Lung (tissue), 12 donors: ENCODE results near the gene ASPG. TPM values are rescaled to one million over a fixed set of nuclear protein-coding genes. Genes with fewer than 3 reads are reported as not detected.
A peak's percentile ranks its signal among the peaks of the same experiment; 100 is the strongest.

Source experiments
- ATAC-seq: fragments of 200-7000 bp; cut with Tn5 transposase; one replicate; pipeline ENCODE4 v1.9.1; 2020; ENCODE audit warnings: moderate number of reproducible peaks; ENCODE audit not compliant: insufficient read depth, low FRiP score
- DNase-seq, 3 donors: peaks; one replicate each; pipeline ENCODE4 v3.0.0-alpha.2; 2013 to 2017
- H3K27ac ChIP-seq, 2 donors: one replicate each; pipeline ENCODE4 v1.5.1; 2013; ENCODE audit warnings: mild to moderate bottlenecking in 2 of 2, moderate library complexity in 2 of 2, control low read depth in 1 of 2, inconsistent platforms in 1 of 2, low read depth in 1 of 2, low read length in 1 of 2
- H3K27me3 ChIP-seq, 3 donors: one replicate each; pipeline ENCODE4 v1.5.1; 2013; ENCODE audit warnings: low read length in 2 of 3; ENCODE audit not compliant: control insufficient read depth in 3 of 3, insufficient read depth in 3 of 3
- H3K36me3 ChIP-seq, 4 donors: one replicate each; pipeline ENCODE4 v1.5.1; 2013; ENCODE audit warnings: low read length in 4 of 4, mild to moderate bottlenecking in 1 of 4, moderate library complexity in 1 of 4; ENCODE audit not compliant: control insufficient read depth in 4 of 4, insufficient read depth in 4 of 4
- H3K4me1 ChIP-seq, 5 donors: one replicate each; pipeline ENCODE4 v1.5.1; 2013; ENCODE audit warnings: low read length in 5 of 5, mild to moderate bottlenecking in 2 of 5, moderate library complexity in 1 of 5; ENCODE audit not compliant: control insufficient read depth in 5 of 5, insufficient read depth in 5 of 5
- H3K4me3 ChIP-seq: one replicate; pipeline ENCODE4 v1.5.1; 2013; ENCODE audit warnings: mild to moderate bottlenecking, control low read depth, moderate library complexity
- H3K9ac ChIP-seq, 2 donors: one replicate each; pipeline ENCODE4 v1.5.1; 2013; ENCODE audit warnings: low read length in 2 of 2, control low read depth in 1 of 2; ENCODE audit not compliant: insufficient read depth in 1 of 2
- H3K9me3 ChIP-seq, 4 donors: one replicate each; pipeline ENCODE4 v1.5.1; 2013; ENCODE audit warnings: low read length in 3 of 4, mild to moderate bottlenecking in 1 of 4, moderate library complexity in 1 of 4; ENCODE audit not compliant: control insufficient read depth in 4 of 4, insufficient read depth in 3 of 4
- WGBS, 2 donors: extraction: QIAGEN DNeasy Blood & Tissue Kit; methylation state at CpG; one replicate each; pipeline ENCODE4 v1.1.7; 2013; 5-methylcytosine and 5-hydroxymethylcytosine counted together
- polyA plus RNA-seq, 2 donors: library from polyadenylated mRNA; stranded (reverse); fragments of 200-250 nt; gene quantifications; one replicate each; pipeline ENCODE4 v1.2.1, GENCODE V29; 2013
- total RNA-seq, 2 donors: library from RNA; depleted of rRNA in 1 of 2; stranded (reverse); fragments of >200 nt in 1 of 2; gene quantifications; one replicate each; pipeline ENCODE4 v1.2.1, GENCODE V29; 2014 to 2021
- TF ChIP-seq, protein P1 (sequence below): IDR thresholded peaks from 2 replicates; pipeline ENCODE4 v1.5.1; 2012; ENCODE audit warnings: mild to moderate bottlenecking; ENCODE audit errors: control extremely low read depth, extremely low read depth
- donor health status: control.
- donor health status: control.
- donor health status: Bipolar disorder and iron deficiency.
- donor health status: healthy.
- donor health status: DM: yes; HTN: yes; CAD: no.

ASPG gene
- total and polyA plus RNA-seq, 4 donors: 0.73 to 4.7 (median 3.0) TPM

DNA sequence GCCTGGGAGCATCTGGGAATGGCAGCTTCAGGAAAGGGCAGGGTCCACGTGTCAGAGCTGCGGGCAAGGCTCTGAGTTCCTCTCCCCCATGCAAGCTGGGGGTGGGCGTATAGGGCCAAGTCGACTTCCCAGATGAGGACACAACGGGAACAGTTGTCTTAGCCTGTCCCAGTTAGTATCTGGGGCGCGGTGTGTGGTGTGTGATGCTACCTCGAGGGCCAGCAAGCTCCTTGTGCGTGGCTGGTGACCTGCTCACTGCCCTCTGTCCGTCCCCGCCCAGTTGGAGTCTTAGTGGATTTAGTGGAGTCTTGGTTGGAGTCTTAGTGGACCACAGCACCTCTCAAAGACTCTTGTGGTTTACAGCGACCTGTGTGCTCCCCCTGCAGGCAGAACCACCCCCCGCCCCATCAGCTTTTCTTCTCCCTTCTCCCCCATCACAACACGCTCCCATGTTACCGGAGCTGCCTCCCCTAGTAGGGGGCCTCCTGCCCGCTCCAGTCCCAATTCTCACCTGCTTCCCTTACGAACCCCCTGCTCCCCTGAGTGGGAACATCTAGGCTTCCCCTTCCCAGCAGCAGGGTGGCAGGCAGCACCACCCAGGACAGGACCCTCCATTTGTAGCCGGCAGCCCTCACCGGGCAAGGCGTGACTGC is 8.7 kb downstream of the ASPG start:
- Histone ChIP-seq H3K4me3 (no peak overlapping the region), H3K9ac (no peak overlapping the region), H3K36me3 (no peaks in the 10 kb centered on the region), H3K27ac (no peak overlapping the region), H3K9me3 (peaks cover 0 to 3% (median 0%) of the 10 kb centered on the region in 4 donors), H3K27me3 (no peaks in the 10 kb centered on the region), H3K4me1 (peaks cover 0 to 3% (median 0%) of the 10 kb centered on the region in 5 donors)
- ATAC-seq (no peak), DNase-seq (no peak)
- TF ChIP-seq, protein P1, sequence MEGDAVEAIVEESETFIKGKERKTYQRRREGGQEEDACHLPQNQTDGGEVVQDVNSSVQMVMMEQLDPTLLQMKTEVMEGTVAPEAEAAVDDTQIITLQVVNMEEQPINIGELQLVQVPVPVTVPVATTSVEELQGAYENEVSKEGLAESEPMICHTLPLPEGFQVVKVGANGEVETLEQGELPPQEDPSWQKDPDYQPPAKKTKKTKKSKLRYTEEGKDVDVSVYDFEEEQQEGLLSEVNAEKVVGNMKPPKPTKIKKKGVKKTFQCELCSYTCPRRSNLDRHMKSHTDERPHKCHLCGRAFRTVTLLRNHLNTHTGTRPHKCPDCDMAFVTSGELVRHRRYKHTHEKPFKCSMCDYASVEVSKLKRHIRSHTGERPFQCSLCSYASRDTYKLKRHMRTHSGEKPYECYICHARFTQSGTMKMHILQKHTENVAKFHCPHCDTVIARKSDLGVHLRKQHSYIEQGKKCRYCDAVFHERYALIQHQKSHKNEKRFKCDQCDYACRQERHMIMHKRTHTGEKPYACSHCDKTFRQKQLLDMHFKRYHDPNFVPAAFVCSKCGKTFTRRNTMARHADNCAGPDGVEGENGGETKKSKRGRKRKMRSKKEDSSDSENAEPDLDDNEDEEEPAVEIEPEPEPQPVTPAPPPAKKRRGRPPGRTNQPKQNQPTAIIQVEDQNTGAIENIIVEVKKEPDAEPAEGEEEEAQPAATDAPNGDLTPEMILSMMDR: no peak
- WGBS, 2 donors: 55 to 61% methylated on average over 20 of the region's 20 CpGs

DNA sequence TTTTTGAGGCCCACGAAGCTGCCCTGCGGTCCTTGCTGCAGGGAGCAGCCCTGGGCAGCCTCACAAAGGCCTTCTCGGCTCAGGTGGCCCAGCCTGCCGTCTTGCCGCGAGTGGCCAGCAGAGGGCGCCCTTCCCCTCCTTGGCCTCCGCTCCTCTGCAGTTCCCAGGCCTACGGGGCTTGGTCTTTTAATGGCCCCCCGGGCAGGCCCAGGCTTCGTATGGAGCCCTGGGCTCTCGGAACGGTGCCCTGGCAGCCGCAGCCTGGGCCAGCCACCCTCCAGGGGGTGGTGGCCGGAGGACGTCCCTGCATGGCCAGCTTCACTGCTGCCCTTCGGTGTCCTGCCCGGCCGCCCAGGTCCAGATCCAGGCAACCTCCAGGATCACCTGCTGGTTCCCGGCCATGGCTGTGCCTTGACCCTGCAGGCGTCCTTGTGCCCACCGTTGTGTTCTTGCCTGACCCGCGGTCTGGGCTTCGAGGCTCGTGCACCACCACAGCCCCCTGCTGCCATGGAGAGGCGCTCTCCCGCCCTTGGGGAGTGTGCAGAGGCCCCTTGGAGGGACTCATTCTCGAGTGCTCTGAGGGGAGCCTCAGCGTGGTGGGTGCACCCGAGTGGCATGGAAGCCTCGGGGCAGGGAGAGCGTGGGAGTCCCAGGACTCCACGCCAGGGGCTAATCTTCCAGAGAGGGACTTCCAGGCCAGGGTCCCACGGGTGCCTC is 9.4 kb downstream of the ASPG start:
- 45 to 49% methylated on average over 34 to 35 of the region's 35 CpGs for WGBS, 2 donors
- H3K36me3 ChIP-seq: no peaks in the 10 kb centered on the region
- H3K9ac ChIP-seq: no peak overlapping the region
- H3K4me3 ChIP-seq: no peak overlapping the region
- peaks cover 0 to 3% (median 0%) of the 10 kb centered on the region in 5 donors for H3K4me1 ChIP-seq
- no peak overlapping the region for H3K27ac ChIP-seq
- DNase-seq (peak; percentile 50 to 79 (median 66)), ATAC-seq (no peak)
- TF ChIP-seq, protein P1: peak; percentile 69
- H3K9me3 ChIP-seq: peaks cover 0 to 3% (median 0%) of the 10 kb centered on the region in 4 donors
- no peaks in the 10 kb centered on the region for H3K27me3 ChIP-seq

DNA sequence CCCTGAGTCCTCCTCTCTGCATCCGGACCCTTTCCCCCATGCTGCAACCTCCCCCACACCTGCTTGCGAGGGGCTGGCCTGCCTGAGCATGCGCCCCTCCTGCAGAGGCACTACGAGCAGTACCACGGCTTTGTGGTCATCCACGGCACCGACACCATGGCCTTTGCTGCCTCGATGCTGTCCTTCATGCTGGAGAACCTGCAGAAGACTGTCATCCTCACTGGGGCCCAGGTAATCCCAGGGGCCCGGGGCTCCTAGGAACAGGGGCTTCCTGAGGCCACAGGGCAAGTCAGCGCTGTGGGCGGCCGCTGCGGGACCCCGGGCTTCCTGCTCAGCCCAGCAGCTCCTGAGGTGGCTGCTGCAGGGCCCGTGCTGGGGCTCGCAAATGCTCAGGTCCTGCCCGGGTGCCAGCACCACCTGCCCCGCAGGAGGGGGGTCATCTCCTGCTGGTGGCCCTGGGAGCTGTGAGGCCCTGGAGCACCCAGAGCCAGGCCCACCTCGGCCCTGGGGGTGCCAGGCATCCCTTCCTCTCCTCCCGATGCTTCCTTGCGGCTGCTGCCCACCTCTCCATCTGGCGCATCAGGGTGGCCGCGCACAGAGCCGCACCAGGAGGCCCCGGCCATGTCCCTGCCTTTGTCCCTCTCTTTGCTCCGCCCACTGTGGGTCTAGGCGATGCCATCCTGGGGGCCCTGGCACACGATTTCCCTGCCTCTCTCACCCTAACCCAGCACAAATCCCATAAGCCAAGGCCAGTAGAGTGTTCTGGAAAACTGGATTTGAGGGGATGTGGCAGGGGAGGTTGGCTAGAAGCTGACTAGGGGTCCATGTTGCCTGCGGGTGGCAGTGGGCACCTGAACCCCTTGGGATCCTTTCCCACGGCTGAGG is 10.2 kb downstream of the ASPG start:
- WGBS, 2 donors: 88 to 91% methylated on average over 28 to 31 of the region's 31 CpGs
- Histone ChIP-seq H3K4me1 (peaks cover 0 to 3% (median 0%) of the 10 kb centered on the region in 5 donors), H3K9ac (no peak overlapping the region), H3K36me3 (no peaks in the 10 kb centered on the region), H3K4me3 (no peak overlapping the region), H3K9me3 (no peaks in the 10 kb centered on the region), H3K27me3 (no peaks in the 10 kb centered on the region), H3K27ac (no peak overlapping the region)
- ATAC-seq (no peak), DNase-seq (no peak)
- TF ChIP-seq, protein P1: no peak
